H1 (cell line): ENCODE measurements around the gene KRT7. TPM values are rescaled to one million over a fixed set of nuclear protein-coding genes. Genes with fewer than 3 reads are reported as not detected.

Experiments
- CTCF ChIA-PET: fragments of 300-600 bp; sonication (Branson Sonifier 250); formaldehyde crosslinking; loops from one replicate; lab custom pipeline; 2021; ENCODE audit not compliant: partially characterized antibody; lab: Charles Lee
- POLR2A ChIA-PET: fragments of 300-600 bp; sonication (Branson Sonifier 250); formaldehyde crosslinking; loops from one replicate; lab custom pipeline; 2021; ENCODE audit warnings: inconsistent platforms; ENCODE audit not compliant: partially characterized antibody; lab: Charles Lee
- DNase-seq, 2 experiments: peaks; one replicate each; pipeline versions ENCODE4 v3.0.0 to v3.0.0-alpha.2; 2010 to 2022; ENCODE audit warnings: low spot score in 2 of 2, low read depth in 1 of 2, mixed read lengths in 1 of 2
- FAIRE-seq: peaks from 2 replicates; lab custom pipeline; 2011; peaks lifted over from hg19 to GRCh38; lab: Jason Lieb, UNC
- H2AFZ ChIP-seq: 2 replicates; pipeline ENCODE4 v1.8.1; 2012; ENCODE audit warnings: low read length, inconsistent platforms
- H2AK5ac ChIP-seq: 2 replicates; pipeline ENCODE4 v1.6.1; 2013; ENCODE audit warnings: low read depth, low read length
- H2BK120ac ChIP-seq: replicated peaks from 2 replicates; pipeline ENCODE3; 2013; ENCODE audit warnings: low read depth, low read length, inconsistent platforms
- H2BK12ac ChIP-seq: 2 replicates; pipeline ENCODE4 v1.6.1; 2013; ENCODE audit warnings: low read depth, low read length
- H2BK15ac ChIP-seq: 2 replicates; pipeline ENCODE4 v1.6.1; 2013; ENCODE audit warnings: low read length
- H2BK20ac ChIP-seq: 2 replicates; pipeline ENCODE4 v1.6.1; 2013; ENCODE audit warnings: low read length
- H2BK5ac ChIP-seq: 2 replicates; pipeline ENCODE4 v1.6.1; 2013; ENCODE audit warnings: low read depth, low read length
- H3K14ac ChIP-seq: 2 replicates; pipeline ENCODE4 v1.6.1; 2013; ENCODE audit warnings: inconsistent platforms; ENCODE audit not compliant: insufficient read length
- H3K18ac ChIP-seq: 2 replicates; pipeline ENCODE4 v1.6.1; 2013; ENCODE audit warnings: low read length; ENCODE audit errors: extremely low read depth
- H3K23ac ChIP-seq: 2 replicates; pipeline ENCODE4 v1.6.1; 2013; ENCODE audit warnings: inconsistent platforms; ENCODE audit not compliant: insufficient read length
- H3K23me2 ChIP-seq: 2 replicates; pipeline ENCODE4 v1.6.1; 2013; ENCODE audit warnings: low read depth, low read length
- H3K27ac ChIP-seq: 2 replicates; pipeline ENCODE4 v1.6.1; 2011; ENCODE audit warnings: low read depth, low read length, inconsistent platforms
- H3K27me3 ChIP-seq, 4 experiments: replicated peaks in 1 of 4; 1 replicate in 1 of 4; 2 replicates in 3 of 4; pipeline versions ENCODE4 v1.6.1 to v1.8.1; 2011 to 2013; ENCODE audit warnings: low read length in 3 of 4, mild to moderate bottlenecking in 3 of 4, inconsistent platforms in 2 of 4, mixed read lengths in 2 of 4, moderate library complexity in 1 of 4; ENCODE audit not compliant: control insufficient read depth in 3 of 4, insufficient read depth in 3 of 4; ENCODE audit errors: extremely low read depth in 1 of 4
- H3K36me3 ChIP-seq, 4 experiments: 2 replicates each; pipeline versions ENCODE4 v1.6.1 to v1.8.1; 2011 to 2013; ENCODE audit warnings: mild to moderate bottlenecking in 4 of 4, low read length in 3 of 4, moderate library complexity in 2 of 4, control low read depth in 1 of 4, inconsistent platforms in 1 of 4; ENCODE audit not compliant: insufficient read depth in 4 of 4, control insufficient read depth in 2 of 4
- H3K4ac ChIP-seq: replicated peaks from 2 replicates; pipeline ENCODE3; 2013; ENCODE audit warnings: low read length, low read depth, mixed read lengths, inconsistent platforms; ENCODE audit not compliant: insufficient read length
- H3K4me1 ChIP-seq, 4 experiments: replicated peaks in 1 of 4; 1 replicate in 1 of 4; 2 replicates in 3 of 4; pipeline versions ENCODE4 v1.6.1 to v1.8.1; 2011 to 2013; ENCODE audit warnings: low read length in 3 of 4, inconsistent platforms in 2 of 4, mixed read lengths in 1 of 4; ENCODE audit not compliant: insufficient read depth in 4 of 4, control insufficient read depth in 3 of 4
- H3K4me2 ChIP-seq, 2 experiments: 2 replicates each; pipeline versions ENCODE4 v1.6.1 to v1.8.1; 2011 to 2013; ENCODE audit warnings: low read depth in 2 of 2, low read length in 2 of 2, control low read depth in 1 of 2, inconsistent platforms in 1 of 2, mild to moderate bottlenecking in 1 of 2; ENCODE audit not compliant: insufficient read depth in 1 of 2
- H3K4me3 ChIP-seq, 4 experiments: fragments of 200-600, 300-600 bp in 1 of 4; sonication (generic), shearing (Covaris generic), sonication (Bioruptor Twin) in 1 of 4; 2 replicates each; pipeline versions ENCODE4 v1.5.1 to v1.8.1; 2011 to 2016; ENCODE audit warnings: low read length in 4 of 4, low read depth in 3 of 4, control low read depth in 2 of 4, inconsistent platforms in 2 of 4, mild to moderate bottlenecking in 2 of 4, mixed read lengths in 1 of 4, moderate library complexity in 1 of 4; ENCODE audit not compliant: insufficient read depth in 2 of 4; ENCODE audit errors: extremely low read depth in 1 of 4
- H3K56ac ChIP-seq: replicated peaks from 2 replicates; pipeline ENCODE3; 2013; ENCODE audit warnings: low read depth, mild to moderate bottlenecking, mixed read lengths, low read length, inconsistent platforms; ENCODE audit not compliant: insufficient read length
- H3K79me1 ChIP-seq: 2 replicates; pipeline ENCODE4 v1.6.1; 2013; ENCODE audit warnings: low read depth, low read length, control low read depth
- H3K79me2 ChIP-seq, 2 experiments: 2 replicates each; pipeline versions ENCODE4 v1.6.1 to v1.8.1; 2012 to 2013; ENCODE audit warnings: low read length in 2 of 2, mild to moderate bottlenecking in 2 of 2, inconsistent platforms in 1 of 2; ENCODE audit not compliant: insufficient read depth in 2 of 2, control insufficient read depth in 1 of 2
- H3K9ac ChIP-seq, 4 experiments: replicated peaks in 1 of 4; 1 replicate in 1 of 4; 2 replicates in 3 of 4; pipeline versions ENCODE4 v1.6.1 to v1.8.1; 2011 to 2013; ENCODE audit warnings: low read depth in 3 of 4, low read length in 3 of 4, control low read depth in 2 of 4, mild to moderate bottlenecking in 2 of 4, moderate library complexity in 2 of 4, inconsistent platforms in 1 of 4; ENCODE audit errors: extremely low read depth in 1 of 4
- H3K9me3 ChIP-seq, 2 experiments: 2 replicates each; pipeline versions ENCODE4 v1.6.1 to v1.8.1; 2012 to 2013; ENCODE audit warnings: mild to moderate bottlenecking in 2 of 2, moderate library complexity in 2 of 2, control low read depth in 1 of 2, inconsistent platforms in 1 of 2, low read depth in 1 of 2, low read length in 1 of 2, mixed read lengths in 1 of 2; ENCODE audit not compliant: insufficient read depth in 2 of 2
- H4K20me1 ChIP-seq, 2 experiments: replicated peaks in 1 of 2; 2 replicates each; pipeline versions ENCODE3 to v1.8.1; 2011 to 2013; ENCODE audit warnings: inconsistent platforms in 2 of 2, low read length in 2 of 2, mild to moderate bottlenecking in 1 of 2; ENCODE audit not compliant: insufficient read depth in 2 of 2, control insufficient read depth in 1 of 2
- H4K5ac ChIP-seq: 2 replicates; pipeline ENCODE4 v1.6.1; 2013; ENCODE audit warnings: low read length, low read depth, mixed read lengths, inconsistent platforms; ENCODE audit not compliant: insufficient read length
- H4K8ac ChIP-seq: 2 replicates; pipeline ENCODE4 v1.8.0; 2013; ENCODE audit warnings: mild to moderate bottlenecking, moderate library complexity, low read length, inconsistent platforms; ENCODE audit not compliant: insufficient read depth; ENCODE audit errors: extremely low read depth
- H4K91ac ChIP-seq: replicated peaks from 2 replicates; pipeline ENCODE3; 2013; ENCODE audit warnings: low read length, mixed read lengths, inconsistent platforms; ENCODE audit not compliant: insufficient read length
- BCL11A ChIP-seq, 2 experiments: IDR thresholded peaks; one replicate each; pipeline ENCODE4 v1.6.1; 2011; ENCODE audit warnings: low read depth in 2 of 2, low read length in 2 of 2, mild to moderate bottlenecking in 2 of 2
- CHD1 ChIP-seq: IDR thresholded peaks from 2 replicates; pipeline ENCODE4 v1.6.1; 2012; ENCODE audit warnings: low read depth, low read length, improper control_type of control experiment
- EZH2 ChIP-seq: fragments of 200-600 bp; sonication (generic); IDR thresholded peaks from 2 replicates; pipeline ENCODE4 v1.7.1; 2012; ENCODE audit warnings: low read depth, mild to moderate bottlenecking, moderate library complexity, low read length, inconsistent platforms; ENCODE audit not compliant: severe bottlenecking
- GABPA ChIP-seq: IDR thresholded peaks from 2 replicates; pipeline ENCODE4 v1.6.1; 2011; ENCODE audit warnings: mild to moderate bottlenecking, low read length, moderate library complexity, borderline replicate concordance; ENCODE audit not compliant: insufficient read depth
- HDAC2 ChIP-seq, 2 experiments: fragments of 300-600 bp in 1 of 2; sonication (generic) in 1 of 2; IDR thresholded peaks; 2 replicates each; pipeline ENCODE4 v1.6.1; 2011 to 2012; ENCODE audit warnings: low read depth in 2 of 2, low read length in 2 of 2, mild to moderate bottlenecking in 2 of 2, moderate library complexity in 2 of 2, borderline replicate concordance in 1 of 2, inconsistent platforms in 1 of 2
- HDAC6 ChIP-seq: IDR thresholded peaks from one replicate; pipeline ENCODE4 v1.7.1; 2012; ENCODE audit warnings: low read depth, mild to moderate bottlenecking, inconsistent platforms, low read length, moderate library complexity
- KDM1A ChIP-seq: fragments of 200-600, 300-600 bp; sonication (generic); IDR thresholded peaks from 2 replicates; pipeline ENCODE4 v1.7.1; 2016; ENCODE audit warnings: mild to moderate bottlenecking, low read length, borderline replicate concordance
- KDM4A ChIP-seq: IDR thresholded peaks from one replicate; pipeline ENCODE4 v1.7.1; 2012; ENCODE audit warnings: low read depth, mild to moderate bottlenecking, moderate library complexity, low read length, inconsistent platforms; ENCODE audit not compliant: severe bottlenecking
- POLR2AphosphoS5 ChIP-seq: IDR thresholded peaks from 2 replicates; pipeline ENCODE4 v1.6.1; 2011; ENCODE audit warnings: low read depth, low read length
- RXRA ChIP-seq: IDR thresholded peaks from 2 replicates; pipeline ENCODE4 v1.6.1; 2011; ENCODE audit warnings: low read depth, mild to moderate bottlenecking, low read length, moderate library complexity; ENCODE audit not compliant: insufficient read depth
- SP1 ChIP-seq: IDR thresholded peaks from 2 replicates; pipeline ENCODE4 v1.6.1; 2011; ENCODE audit warnings: low read depth, low read length
- SUZ12 ChIP-seq: fragments of 200-600 bp; sonication (generic); IDR thresholded peaks from 2 replicates; pipeline ENCODE4 v1.6.1; 2012; ENCODE audit warnings: mild to moderate bottlenecking, inconsistent platforms, low read length, moderate library complexity, mixed read lengths
- TAF1 ChIP-seq: IDR thresholded peaks from 2 replicates; pipeline ENCODE4 v1.6.1; 2011; ENCODE audit warnings: mild to moderate bottlenecking, low read depth, low read length
- TAF7 ChIP-seq: optimal IDR thresholded peaks from 2 replicates; pipeline ENCODE3; 2011; ENCODE audit warnings: low read depth, mild to moderate bottlenecking, inconsistent platforms, low read length, moderate library complexity, borderline replicate concordance
- WGBS, 2 experiments: shearing (Covaris generic) in 1 of 2; methylation state at CpG; one replicate each; pipeline versions ENCODE4 v1.1.6 to v1.1.7; 2013 to 2015; ENCODE audit warnings: low lambda C conversion rate in 2 of 2, mixed read lengths in 2 of 2, inconsistent platforms in 1 of 2, low coverage in 1 of 2, missing lambda C conversion rate in 1 of 2; ENCODE audit not compliant: insufficient replicate concordance in 2 of 2, insufficient coverage in 1 of 2, insufficient read length in 1 of 2; ENCODE audit errors: extremely low coverage in 1 of 2, missing lambda C conversion rate in 1 of 2; 5-methylcytosine and 5-hydroxymethylcytosine counted together
- polyA plus RNA-seq, 7 experiments: library from polyadenylated mRNA; depleted of rRNA in 3 of 7; stranded (reverse) in 5 of 7; unstranded in 2 of 7; fragments of >200 nt in 5 of 7; fragments of 200-250 nt in 2 of 7; gene quantifications; 1 replicate in 5 of 7; 2 replicates in 1 of 7; 4 replicates in 1 of 7; pipeline versions ENCODE4 v1.2.1 to v1.2.3, GENCODE V29; 2011 to 2013; ENCODE audit warnings: missing spikeins in 2 of 7, mixed read lengths in 2 of 7
- total RNA-seq: library from RNA; stranded (reverse); fragmentation: NEBNext Ultra II Directional; extraction: Animal tissue kit (Norgen Biotek cat#: 25700); gene quantifications from 2 replicates; pipeline ENCODE4 v1.2.1, GENCODE V29; 2021

The KRT7 gene
- total and polyA plus RNA-seq, 2 of the 8 experiments (the other 6 are each of a cell fraction or from before 2014, with no cell fraction given): 13.2 to 19.0 TPM

DNA sequence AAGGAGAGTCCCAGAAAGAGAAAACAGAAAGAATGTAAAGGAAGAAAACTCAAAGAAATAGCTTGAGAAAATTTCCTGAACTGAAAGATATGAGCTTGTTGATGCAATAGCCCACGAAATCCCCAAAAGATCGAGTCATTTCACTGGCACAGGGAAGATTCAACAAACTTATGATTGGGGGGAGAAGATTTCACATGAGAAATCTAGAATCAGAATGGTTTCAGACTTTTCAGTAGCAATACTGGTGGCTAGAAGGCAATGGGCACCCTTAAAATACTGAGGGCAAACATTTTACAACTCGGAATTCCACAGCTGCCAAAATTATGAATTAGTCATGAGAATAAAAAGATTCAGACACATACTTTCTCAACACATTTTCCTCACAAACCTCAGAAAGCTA is 8.9 kb upstream of the KRT7 start:
- CTCF ChIA-PET: interaction anchor here (0.6 to 6.9 kb wide), 18 partner anchors 11 to 141 kb away, joined by 3 to 82 read pairs (median 4); partner anchors contain the start of gene KRT86
- no peak overlapping the region for H3K56ac ChIP-seq
- POLR2A ChIA-PET: no interaction called here
- 92% methylated on average over 3 of the region's 3 CpGs; no CpG with 5 or more reads in 1 of the 2 experiments for WGBS, 2 experiments
- no peak overlapping the region for H2BK5ac ChIP-seq
- H2BK120ac ChIP-seq: no peak overlapping the region
- H2BK12ac ChIP-seq: no peak overlapping the region
- H3K9me3 ChIP-seq: no peaks in the 10 kb centered on the region
- H3K9ac ChIP-seq: no peak overlapping the region
- H3K27me3 ChIP-seq: no peaks in the 10 kb centered on the region; a peak in 2 of 7 replicates
- H3K79me2 ChIP-seq: no peaks in the 10 kb centered on the region
- H3K4me2 ChIP-seq: no peak overlapping the region
- H3K79me1 ChIP-seq: no peaks in the 10 kb centered on the region
- no peak overlapping the region for H2BK20ac ChIP-seq
- no peak overlapping the region for H3K14ac ChIP-seq
- H2AK5ac ChIP-seq: no peak overlapping the region
- H3K4me3 ChIP-seq: no peak overlapping the region
- no peak overlapping the region for H3K23ac ChIP-seq
- no peak overlapping the region for H3K27ac ChIP-seq
- no peaks in the 10 kb centered on the region for H4K20me1 ChIP-seq
- H2AFZ ChIP-seq: no peak overlapping the region
- FAIRE-seq (no peak), DNase-seq (no peak)
- H3K23me2 ChIP-seq: no peaks in the 10 kb centered on the region
- no peak overlapping the region for H4K8ac ChIP-seq
- no peak overlapping the region for H4K5ac ChIP-seq
- H3K4me1 ChIP-seq: no peaks in the 10 kb centered on the region
- no peak overlapping the region for H3K18ac ChIP-seq
- H3K4ac ChIP-seq: no peak overlapping the region
- H4K91ac ChIP-seq: no peak overlapping the region
- no peaks in the 10 kb centered on the region; a peak in 1 of 8 replicates for H3K36me3 ChIP-seq
- H2BK15ac ChIP-seq: no peak overlapping the region
- TF ChIP-seq HDAC2 (IDR thresholded peaks at IDR 0.05; ENCODE audit: borderline replicate concordance in 1 of 2, low read depth in 2 of 2, low read length in 2 of 2): no peak
- no peak for TF ChIP-seq TAF7
- TF ChIP-seq SUZ12: no peak
- no peak for TF ChIP-seq HDAC6
- no peak for TF ChIP-seq RXRA
- no peak for TF ChIP-seq KDM1A
- TF ChIP-seq SP1: no peak
- TF ChIP-seq TAF1: no peak
- TF ChIP-seq GABPA: no peak
- TF ChIP-seq EZH2: no peak
- no peak for TF ChIP-seq CHD1
- TF ChIP-seq KDM4A: no peak
- no peak for TF ChIP-seq POLR2AphosphoS5
- no peak for TF ChIP-seq BCL11A (IDR thresholded peaks at IDR 0.05; ENCODE audit: low read depth in 2 of 2, low read length in 2 of 2)
